Measurements from ENCODE around the gene LCE3D. TPM values are rescaled to one million over a fixed set of nuclear protein-coding genes. Genes with fewer than 3 reads are reported as not detected.
"Not testable (repeated sequence)": the region's sequence is repeated elsewhere in the genome, so short reads cannot be mapped to it uniquely, and the experiment has no call there.

The LCE3D gene
- polyA plus RNA-seq, 1 of the 3 experiments (the other 2 are of a cell fraction), result not detected

- POLR2A ChIA-PET, result no interaction called here
- no peak for DNase-seq
- Histone ChIP-seq H3F3A (replicated peaks; ENCODE audit: insufficient read depth) (no peaks in the 10 kb centered on the region), H3K36me3 (replicated peaks in 1 of 2; ENCODE audit: control insufficient read depth in 1 of 2, insufficient read depth in 2 of 2, low read length in 1 of 2) (no peaks in the 10 kb centered on the region), H4K20me1 (ENCODE audit: insufficient read depth) (no peaks in the 10 kb centered on the region), H3K4me2 (no peak overlapping the region), H3K79me2 (ENCODE audit: insufficient read depth) (no peaks in the 10 kb centered on the region), H2AFZ (ENCODE audit: low read depth) (no peak overlapping the region), H3K9me2 (no peaks in the 10 kb centered on the region), H3K27ac (ENCODE audit: low read depth in 2 of 2, low read length in 1 of 2) (no peak overlapping the region), H3K27me3 (ENCODE audit: insufficient read depth) (no peaks in the 10 kb centered on the region), H3K9ac (no peak overlapping the region), H3K4me1 (ENCODE audit: control insufficient read depth in 1 of 2, insufficient read depth in 2 of 2, low read depth in 1 of 2, low read length in 1 of 2) (no peaks in the 10 kb centered on the region), H3K4me3 (ENCODE audit: low read depth in 2 of 2, low read length in 1 of 2) (no peak overlapping the region), H3K9me3 (no peaks in the 10 kb centered on the region)
- TF ChIP-seq YY1 (IDR thresholded peaks at IDR 0.05; ENCODE audit: low read depth) (no peak), PBX3 (IDR thresholded peaks at IDR 0.05) (no peak), GATA2 (CRISPR knock-in tag; IDR thresholded peaks at IDR 0.05) (no peak), MEF2A (IDR thresholded peaks at IDR 0.05; ENCODE audit: borderline replicate concordance, low read depth) (no peak), USF2 (IDR thresholded peaks at IDR 0.05; ENCODE audit: borderline replicate concordance, low read depth, low read length) (no peak), MAX (IDR thresholded peaks at IDR 0.05; ENCODE audit: low read depth) (no peak), ZBTB33 (IDR thresholded peaks at IDR 0.05; ENCODE audit: borderline replicate concordance, low read depth) (no peak), FOSL2 (IDR thresholded peaks at IDR 0.05; ENCODE audit: borderline replicate concordance, low read depth) (no peak), NRF1 (IDR thresholded peaks at IDR 0.05; ENCODE audit: low read depth, low read length) (no peak), FOXM1 (IDR thresholded peaks at IDR 0.05; ENCODE audit: low read depth) (no peak)
- WGBS (ENCODE audit: low lambda C conversion rate), result 6% methylated on average over 2 of the region's 2 CpGs
- CTCF ChIA-PET, result interaction anchor here (1.2 kb wide), 1 partner anchor 32 kb away, joined by 3 read pairs; no protein-coding TSS in a partner anchor
Observed at GRCh38 chr1:152565115-152565514, 15.2 kb downstream of the LCE3D start.

- CTCF ChIA-PET; H3K9ac ChIP-seq; H3F3A ChIP-seq (replicated peaks; ENCODE audit: insufficient read depth); H3K4me2 ChIP-seq; H3K9me2 ChIP-seq; H2AFZ ChIP-seq (ENCODE audit: low read depth); DNase-seq; H3K79me2 ChIP-seq (ENCODE audit: insufficient read depth); POLR2A ChIA-PET; H3K9me3 ChIP-seq; H3K36me3 ChIP-seq (replicated peaks in 1 of 2; ENCODE audit: control insufficient read depth in 1 of 2, insufficient read depth in 2 of 2, low read length in 1 of 2); H4K20me1 ChIP-seq (ENCODE audit: insufficient read depth); H3K4me3 ChIP-seq (ENCODE audit: low read depth in 2 of 2, low read length in 1 of 2); H3K4me1 ChIP-seq (ENCODE audit: control insufficient read depth in 1 of 2, insufficient read depth in 2 of 2, low read depth in 1 of 2, low read length in 1 of 2); H3K27ac ChIP-seq (ENCODE audit: low read depth in 2 of 2, low read length in 1 of 2); H3K27me3 ChIP-seq (ENCODE audit: insufficient read depth): not testable (repeated sequence)
- WGBS (ENCODE audit: low lambda C conversion rate), result no CpG with 5 or more reads among the region's 1 CpG
Observed at GRCh38 chr1:152548358-152548757, 32.0 kb downstream of the LCE3D start.
